Measurements from ENCODE around the gene SON. TPM values are rescaled to one million over a fixed set of nuclear protein-coding genes. Genes with fewer than 3 reads are reported as not detected.

The SON gene
- total RNA-seq, 1 experiment from 2014 or later, result 329 TPM

DNA sequence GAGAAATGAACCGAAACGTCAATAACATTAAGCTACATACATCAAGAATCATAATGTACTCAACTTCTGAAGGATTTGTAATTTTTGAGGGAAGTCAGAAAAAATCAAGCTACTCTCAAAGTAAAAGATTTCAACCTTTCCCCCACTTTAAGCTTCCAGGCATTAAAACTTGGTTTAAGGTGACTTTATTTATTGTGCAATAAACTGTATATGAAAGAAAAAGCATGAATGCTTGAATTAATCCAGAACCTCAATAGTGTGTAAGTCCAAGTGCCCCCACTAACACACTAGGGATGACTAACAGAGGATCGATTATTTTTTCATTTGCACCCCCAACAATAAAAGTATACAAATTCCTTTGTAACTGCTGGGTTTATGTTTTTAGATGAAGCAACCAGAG lies 11.8 kb upstream of the SON start:
- Histone ChIP-seq H3K9ac (ENCODE audit: extremely low read depth, insufficient read length, low read length) (no peak overlapping the region), H3K18ac (ENCODE audit: insufficient read length, low read depth, low read length) (no peak overlapping the region), H4K8ac (replicated peaks; ENCODE audit: insufficient read length, low read depth, low read length) (no peak overlapping the region), H3K56ac (ENCODE audit: insufficient read length, low read depth, low read length) (no peak overlapping the region), H3K79me1 (ENCODE audit: insufficient read depth, low read depth, low read length, poor library complexity, severe bottlenecking) (peaks cover 3% of the 10 kb centered on the region), H3K27me3 (ENCODE audit: insufficient read depth, low read length) (no peaks in the 10 kb centered on the region), H2BK120ac (ENCODE audit: low read depth, low read length, poor library complexity, severe bottlenecking) (no peak overlapping the region), H3K14ac (ENCODE audit: insufficient read depth, low read length) (no peak overlapping the region), H4K20me1 (ENCODE audit: control insufficient read depth, insufficient read depth, insufficient read length) (no peaks in the 10 kb centered on the region), H3K9me3 (ENCODE audit: control insufficient read depth, low read depth, low read length) (no peaks in the 10 kb centered on the region), H3K79me2 (ENCODE audit: insufficient read depth, low read length) (no peaks in the 10 kb centered on the region), H2BK12ac (ENCODE audit: insufficient read length, low read depth, low read length) (no peak overlapping the region), H3K4me2 (ENCODE audit: insufficient read depth, insufficient read length, low read length) (no peak overlapping the region), H3T11ph (ENCODE audit: low read length) (no peak overlapping the region), H2BK15ac (ENCODE audit: low read depth, low read length) (no peak overlapping the region), H4K5ac (ENCODE audit: insufficient read length, low read depth, low read length) (no peak overlapping the region), H2AK5ac (ENCODE audit: insufficient read length, low read length) (no peak overlapping the region), H3K23ac (ENCODE audit: insufficient read length, low read depth, low read length) (no peak overlapping the region), H3K4ac (ENCODE audit: low read depth, low read length) (no peak overlapping the region), H2AFZ (ENCODE audit: low read length) (no peak overlapping the region), H2BK20ac (ENCODE audit: low read depth, low read length, poor library complexity, severe bottlenecking) (no peak overlapping the region), H4K91ac (ENCODE audit: insufficient read length, low read depth, low read length) (no peak overlapping the region), H3K4me1 (ENCODE audit: insufficient read depth, low read length) (no peaks in the 10 kb centered on the region), H3K27ac (ENCODE audit: insufficient read length, low read depth, low read length) (no peak overlapping the region), H2BK5ac (ENCODE audit: insufficient read length, low read length) (no peak overlapping the region), H3K23me2 (ENCODE audit: insufficient read length, low read depth, low read length, poor library complexity, severe bottlenecking) (no peaks in the 10 kb centered on the region)
- H3K36me3 Mint-ChIP-seq (ENCODE audit: insufficient read depth in 1 of 3, low read depth in 3 of 3), result peaks cover 63 to 96% (median 89%) of the 10 kb centered on the region in 3 experiments
- H3K27me3 Mint-ChIP-seq (ENCODE audit: low read depth), result no peaks in the 10 kb centered on the region
- no peaks in the 10 kb centered on the region for H3K4me1 Mint-ChIP-seq
- H3K9me3 Mint-ChIP-seq, result no peaks in the 10 kb centered on the region
- no peak for TF ChIP-seq CTCF (conservative IDR thresholded peaks at IDR 0.05)
- H3K4me3 Mint-ChIP-seq, result no peak overlapping the region
- WGBS (ENCODE audit: extremely low coverage, insufficient read length, low lambda C conversion rate), result no CpG with 5 or more reads among the region's 3 CpGs
- H3K27ac Mint-ChIP-seq, result no peak overlapping the region
- DNase-seq, result no peak
